ENCODE results near the gene AXIN1. TPM values are rescaled to one million over a fixed set of nuclear protein-coding genes. Genes with fewer than 3 reads are reported as not detected.

Gene AXIN1
- total and polyA plus RNA-seq, 9 of the 15 experiments (the other 6 are each of a cell fraction or from before 2014, with no cell fraction given), result 0.42 to 58.0 (median 25.9) TPM

- TF ChIP-seq ZNF436 (CRISPR knock-in tag; IDR thresholded peaks at IDR 0.05), result 0 out of 2 replicates have a peak, but pooled peaks have one; percentile 39
- TF ChIP-seq, protein P1, sequence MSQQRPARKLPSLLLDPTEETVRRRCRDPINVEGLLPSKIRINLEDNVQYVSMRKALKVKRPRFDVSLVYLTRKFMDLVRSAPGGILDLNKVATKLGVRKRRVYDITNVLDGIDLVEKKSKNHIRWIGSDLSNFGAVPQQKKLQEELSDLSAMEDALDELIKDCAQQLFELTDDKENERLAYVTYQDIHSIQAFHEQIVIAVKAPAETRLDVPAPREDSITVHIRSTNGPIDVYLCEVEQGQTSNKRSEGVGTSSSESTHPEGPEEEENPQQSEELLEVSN (IDR thresholded peaks at IDR 0.05; ENCODE audit: borderline replicate concordance in 1 of 2, extremely low read depth in 1 of 2, insufficient read depth in 1 of 2, insufficient read length in 1 of 2, low read depth in 1 of 2, low read length in 1 of 2, poor library complexity in 1 of 2, severe bottlenecking in 1 of 2), result peak; percentile 78 to 85
- peak; percentile 72 for TF ChIP-seq MYC (IDR thresholded peaks at IDR 0.05; ENCODE audit: low read depth, low read length)
- no peak; the same call in 1 of the 2 replicates for TF ChIP-seq MYC (CRISPR knock-in tag; IDR thresholded peaks at IDR 0.05; ENCODE audit: borderline replicate concordance, low read depth)
- TF ChIP-seq, protein P2, sequence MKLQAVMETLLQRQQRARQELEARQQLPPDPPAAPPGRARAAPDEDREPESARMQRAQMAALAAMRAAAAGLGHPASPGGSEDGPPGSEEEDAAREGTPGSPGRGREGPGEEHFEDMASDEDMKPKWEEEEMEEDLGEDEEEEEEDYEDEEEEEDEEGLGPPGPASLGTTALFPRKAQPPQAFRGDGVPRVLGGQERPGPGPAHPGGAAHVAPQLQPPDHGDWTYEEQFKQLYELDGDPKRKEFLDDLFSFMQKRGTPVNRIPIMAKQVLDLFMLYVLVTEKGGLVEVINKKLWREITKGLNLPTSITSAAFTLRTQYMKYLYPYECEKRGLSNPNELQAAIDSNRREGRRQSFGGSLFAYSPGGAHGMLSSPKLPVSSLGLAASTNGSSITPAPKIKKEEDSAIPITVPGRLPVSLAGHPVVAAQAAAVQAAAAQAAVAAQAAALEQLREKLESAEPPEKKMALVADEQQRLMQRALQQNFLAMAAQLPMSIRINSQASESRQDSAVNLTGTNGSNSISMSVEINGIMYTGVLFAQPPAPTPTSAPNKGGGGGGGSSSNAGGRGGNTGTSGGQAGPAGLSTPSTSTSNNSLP (IDR thresholded peaks at IDR 0.05; ENCODE audit: borderline replicate concordance, low read depth, low read length), result no peak
- no peak for TF ChIP-seq RCOR1 (IDR thresholded peaks at IDR 0.05; ENCODE audit: borderline replicate concordance in 1 of 2, low read depth in 2 of 2, low read length in 2 of 2)
- no peak for TF ChIP-seq MCM5 (IDR thresholded peaks at IDR 0.05; ENCODE audit: low read depth)
- TF ChIP-seq, protein P3, sequence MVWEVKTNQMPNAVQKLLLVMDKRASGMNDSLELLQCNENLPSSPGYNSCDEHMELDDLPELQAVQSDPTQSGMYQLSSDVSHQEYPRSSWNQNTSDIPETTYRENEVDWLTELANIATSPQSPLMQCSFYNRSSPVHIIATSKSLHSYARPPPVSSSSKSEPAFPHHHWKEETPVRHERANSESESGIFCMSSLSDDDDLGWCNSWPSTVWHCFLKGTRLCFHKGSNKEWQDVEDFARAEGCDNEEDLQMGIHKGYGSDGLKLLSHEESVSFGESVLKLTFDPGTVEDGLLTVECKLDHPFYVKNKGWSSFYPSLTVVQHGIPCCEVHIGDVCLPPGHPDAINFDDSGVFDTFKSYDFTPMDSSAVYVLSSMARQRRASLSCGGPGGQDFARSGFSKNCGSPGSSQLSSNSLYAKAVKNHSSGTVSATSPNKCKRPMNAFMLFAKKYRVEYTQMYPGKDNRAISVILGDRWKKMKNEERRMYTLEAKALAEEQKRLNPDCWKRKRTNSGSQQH (CRISPR knock-in tag; IDR thresholded peaks at IDR 0.05), result no peak
- peak; percentile 18 for TF ChIP-seq CREM (IDR thresholded peaks at IDR 0.05; ENCODE audit: low read depth)
- TF ChIP-seq POLR2AphosphoS5 (IDR thresholded peaks at IDR 0.05; ENCODE audit: control insufficient read depth, insufficient read depth, low read depth, low read length), result 0 out of 2 replicates have a peak, but pooled peaks have one; percentile 45
- TF ChIP-seq ZZZ3 (IDR thresholded peaks at IDR 0.05), result no peak
- TF ChIP-seq RFX7 (CRISPR knock-in tag; IDR thresholded peaks at IDR 0.05), result no peak
- no peak for TF ChIP-seq EHMT2 (IDR thresholded peaks at IDR 0.05)
- TF ChIP-seq CREBBP (IDR thresholded peaks at IDR 0.05; ENCODE audit: low read depth, low read length), result no peak
Measured at GRCh38 chr16:401468-402348, 49.2 kb upstream of the AXIN1 start, which contains the start of gene DECR2 (continued).

Measured in K562 (cell line).